GM19467 (cell line): ENCODE measurements around the gene SHLD2.
"Not testable (repeated sequence)": the region's sequence is repeated elsewhere in the genome, so short reads cannot be mapped to it uniquely, and the experiment has no call there.

ENCODE experiments used
- ATAC-seq: cut with Tn5 transposase; IDR thresholded peaks from one replicate; pipeline ENCODE4 v1.9.1; 2021; ENCODE audit warnings: mild to moderate bottlenecking, moderate library complexity; ENCODE audit not compliant: unreplicated experiment

The SHLD2 gene

DNA sequence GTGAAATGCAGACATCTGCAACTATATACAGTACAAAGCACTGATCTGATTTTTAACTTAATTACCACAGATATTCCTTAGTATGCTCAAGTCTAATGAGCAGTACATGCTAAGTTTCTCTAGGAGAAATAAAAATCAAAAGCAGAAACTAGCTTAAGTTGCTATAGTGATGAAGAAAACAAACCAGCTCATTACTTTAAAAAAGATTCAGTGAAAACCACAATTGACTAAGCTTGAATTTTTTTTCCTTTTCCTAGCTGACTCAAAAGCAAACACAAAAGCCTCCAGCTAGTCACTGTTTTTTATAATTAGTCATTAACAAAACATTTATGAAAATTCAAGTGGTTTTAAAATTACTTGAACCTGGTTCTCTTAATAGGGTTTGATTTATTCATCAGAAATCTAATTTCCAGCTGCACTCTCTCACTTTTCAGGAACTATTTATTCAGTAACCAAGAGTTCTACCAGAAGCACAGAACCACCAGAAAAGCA, 10.7 kb upstream of the SHLD2 start:
- ATAC-seq: peak; percentile 57

DNA sequence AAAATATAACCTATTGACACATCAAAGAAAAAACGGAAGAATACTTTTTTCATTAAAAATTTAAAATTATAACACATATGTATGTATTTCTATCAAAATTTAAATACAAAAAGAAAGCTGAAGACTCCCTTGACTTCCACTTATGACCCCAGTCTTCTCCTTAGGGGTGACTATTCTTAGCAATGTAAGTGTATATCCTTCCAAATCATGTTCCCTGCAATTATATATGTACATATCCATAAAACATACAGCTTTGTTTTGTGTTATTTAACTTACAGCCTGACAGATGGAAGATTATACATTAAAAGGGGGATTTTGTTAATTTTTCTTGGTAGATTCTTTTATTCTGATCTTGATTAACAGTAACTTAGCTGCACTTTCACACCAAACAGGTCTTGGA, 9.5 kb upstream of the SHLD2 start:
- no peak for ATAC-seq

GRCh38 chr10:87089746-87090145, 5.3 kb upstream of the SHLD2 start:
- ATAC-seq: no peak

GRCh38 chr10:87090779-87091178, 4.2 kb upstream of the SHLD2 start:
- no peak for ATAC-seq

DNA sequence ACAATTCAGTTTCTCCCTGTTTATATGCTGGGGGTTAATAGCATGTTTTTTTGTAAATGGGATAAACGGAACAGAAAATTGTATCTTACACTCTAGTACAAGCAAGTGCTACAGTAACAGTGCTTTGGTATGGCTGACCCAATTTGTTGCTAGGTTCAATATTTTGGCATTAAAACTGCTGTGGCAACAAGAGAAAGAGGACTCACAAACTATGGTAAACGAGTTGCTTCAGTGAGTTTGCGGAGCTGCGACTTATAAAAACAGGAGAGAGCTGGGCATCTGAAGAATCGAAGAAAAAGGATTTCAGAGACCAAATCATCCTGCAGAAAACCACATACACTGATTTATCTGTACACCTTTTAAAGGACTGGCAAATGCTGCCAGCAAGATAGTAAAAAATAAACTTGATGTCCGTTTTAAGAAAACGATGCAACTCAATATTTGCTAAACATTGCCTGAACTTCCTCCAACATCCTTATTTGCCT, 2.6 kb upstream of the SHLD2 start:
- ATAC-seq: no peak

GRCh38 chr10:87092861-87093631, 2.0 kb upstream of the SHLD2 start:
- no peak for ATAC-seq

GRCh38 chr10:87093632-87094372, 1.2 kb upstream of the SHLD2 start:
- peak; percentile 17 for ATAC-seq

GRCh38 chr10:87095236-87095945, 385 bp downstream of the SHLD2 start:
- ATAC-seq: peak; percentile 46

- ATAC-seq: no peak
These were observed 7.0 kb downstream of the SHLD2 start for GRCh38 chr10:87101996-87102395.

DNA sequence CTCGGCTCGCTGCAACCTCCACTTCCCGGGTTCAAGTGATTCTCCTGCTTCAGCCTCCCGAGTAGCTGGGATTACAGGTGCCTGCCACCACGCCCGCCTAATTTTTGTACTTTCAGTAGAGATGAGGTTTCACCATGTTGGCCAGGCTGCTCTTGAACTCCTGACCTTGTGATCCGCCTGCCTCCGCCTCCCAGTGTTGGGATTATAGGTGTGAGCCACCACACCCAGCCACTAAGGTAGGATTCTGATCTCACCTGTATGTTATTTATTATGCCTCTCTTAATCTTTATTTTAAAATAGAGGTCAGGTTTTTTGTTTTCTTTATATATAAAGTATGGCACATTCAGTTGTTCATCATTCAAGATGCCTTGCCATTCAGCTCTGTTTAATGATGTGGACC, 9.7 kb downstream of the SHLD2 start:
- not testable (repeated sequence) for ATAC-seq

DNA sequence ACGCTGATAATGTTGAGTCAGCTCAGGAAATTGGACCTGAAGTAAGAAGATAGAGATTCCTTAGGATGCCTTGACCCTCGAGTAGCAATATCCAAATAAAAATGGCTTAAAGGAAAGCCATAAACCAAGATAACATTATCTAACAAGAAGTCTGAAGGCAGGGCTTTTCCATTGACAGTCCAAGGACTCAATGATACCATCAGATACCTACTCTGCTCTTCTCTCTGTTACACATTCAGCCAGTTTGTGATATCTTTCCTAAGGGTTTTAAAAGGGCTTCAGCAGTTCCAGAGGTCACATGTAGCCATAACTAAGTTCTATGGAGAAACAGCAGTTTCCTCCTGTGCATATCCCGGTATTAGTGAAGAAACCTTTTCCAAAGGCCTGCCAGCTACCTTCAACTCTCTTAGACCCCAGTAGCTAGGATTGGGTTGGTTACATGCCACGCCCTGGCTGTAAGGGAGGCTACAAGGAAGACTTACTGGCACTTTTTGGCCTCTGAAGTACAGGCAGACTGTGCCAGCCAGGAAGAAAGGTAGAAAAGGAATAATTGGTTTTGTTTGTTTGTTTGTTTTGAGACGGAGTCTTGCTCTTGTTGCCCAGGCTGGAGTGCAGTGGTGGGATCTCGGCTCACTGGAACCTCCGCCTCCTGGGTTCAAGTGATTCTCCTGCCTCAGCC, 10.6 kb downstream of the SHLD2 start:
- ATAC-seq: no peak

DNA sequence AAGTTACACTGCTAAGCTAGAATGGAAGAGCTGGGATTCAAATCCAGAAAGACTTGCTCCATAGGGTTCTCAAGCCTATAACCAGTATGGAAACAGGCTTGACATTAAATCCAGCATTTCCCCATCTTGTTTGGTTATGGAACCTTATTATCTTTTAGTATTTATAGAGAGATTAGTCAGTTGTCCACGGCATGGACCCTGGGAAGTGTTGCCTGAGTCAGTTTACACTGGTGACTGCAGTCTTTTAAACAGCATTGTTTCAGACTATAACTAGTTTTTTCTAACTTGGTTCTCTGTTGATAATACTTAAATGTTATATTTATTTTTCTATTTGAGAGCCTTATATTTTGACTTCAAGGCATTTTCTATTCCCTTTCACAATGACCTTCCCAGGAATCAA, 23.1 kb downstream of the SHLD2 start:
- not testable (repeated sequence) for ATAC-seq

GRCh38 chr10:87119029-87119428, 24.0 kb downstream of the SHLD2 start:
- not testable (repeated sequence) for ATAC-seq

DNA sequence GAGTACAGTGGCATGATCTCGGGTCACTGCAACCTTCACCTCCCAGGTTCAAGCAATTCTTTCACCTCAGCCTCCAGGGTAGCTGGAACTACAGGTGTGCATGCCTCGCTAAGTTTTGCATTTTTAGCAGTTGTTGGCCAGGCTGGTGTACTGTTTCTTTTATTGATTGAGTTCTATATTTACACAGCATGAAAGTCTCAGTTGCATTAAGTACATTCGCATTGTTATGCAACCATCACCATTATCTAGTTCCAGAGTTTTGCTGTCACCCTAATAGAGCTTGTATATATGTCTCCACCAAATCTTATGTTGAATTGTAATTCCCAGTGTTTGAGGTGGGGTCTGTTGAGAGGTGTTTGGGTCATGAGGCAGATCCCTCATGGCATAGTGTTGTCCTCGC, 28.3 kb downstream of the SHLD2 start:
- not testable (repeated sequence) for ATAC-seq

GRCh38 chr10:87127048-87127447, 32.0 kb downstream of the SHLD2 start:
- not testable (repeated sequence) for ATAC-seq

GRCh38 chr10:87127607-87128156, 32.7 kb downstream of the SHLD2 start:
- ATAC-seq: not testable (repeated sequence)

DNA sequence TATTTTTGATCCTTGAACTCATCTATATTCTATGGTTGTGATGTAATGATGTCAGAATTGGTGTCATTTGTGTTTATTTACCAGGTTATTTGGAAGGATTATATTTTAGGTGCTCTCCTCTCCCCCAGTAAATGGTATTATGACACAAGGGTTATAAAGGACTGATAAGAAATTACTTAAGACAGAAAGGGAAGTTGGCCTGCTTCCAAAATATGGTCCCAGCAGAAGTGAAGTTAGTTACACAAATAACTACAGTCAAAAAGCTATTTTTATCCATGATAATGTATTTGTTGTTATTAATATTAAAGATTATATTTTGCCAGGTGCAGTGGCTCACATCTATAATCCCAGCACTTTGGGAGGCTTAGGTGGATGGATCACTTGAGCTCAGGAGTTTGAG, 37.2 kb downstream of the SHLD2 start:
- ATAC-seq: not testable (repeated sequence)

GRCh38 chr10:87133936-87134335, 38.9 kb downstream of the SHLD2 start:
- not testable (repeated sequence) for ATAC-seq

DNA sequence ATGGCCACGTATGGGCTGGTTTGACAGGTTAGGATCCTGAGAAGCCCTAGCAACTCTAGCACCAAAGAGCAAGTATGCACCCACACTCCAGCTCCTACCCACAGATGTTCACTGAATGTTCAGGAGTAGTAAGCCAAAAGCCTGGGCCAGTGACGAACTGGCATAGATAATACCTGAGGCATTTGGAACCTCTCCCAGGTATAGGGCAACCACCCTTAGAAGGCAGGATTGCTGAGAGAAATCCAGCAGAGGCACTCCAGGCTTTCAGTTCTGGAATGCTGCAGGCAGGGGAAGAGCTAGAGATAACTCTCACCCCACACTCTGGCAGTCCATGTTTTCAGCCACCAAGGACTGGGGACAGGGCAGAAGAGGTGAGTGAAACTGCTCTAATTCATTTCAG, 39.4 kb downstream of the SHLD2 start:
- not testable (repeated sequence) for ATAC-seq

DNA sequence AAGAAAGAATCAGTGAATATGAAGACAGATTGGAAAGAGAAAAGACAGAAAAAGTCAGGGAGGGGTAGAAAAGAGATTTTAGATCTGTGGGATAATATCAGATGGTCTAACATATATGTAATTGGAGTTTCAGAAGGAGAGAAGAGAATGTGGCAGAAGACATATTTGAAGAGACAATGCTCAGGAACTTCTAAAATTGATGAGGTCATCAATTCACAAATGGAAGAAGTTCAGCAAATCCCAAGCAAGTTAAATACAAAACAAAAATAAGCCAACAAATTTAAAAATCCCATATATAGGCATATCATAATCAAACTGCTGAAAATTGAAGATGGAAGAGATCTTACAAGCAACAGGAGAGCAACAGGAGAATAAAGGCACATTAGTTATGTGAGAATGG, 42.5 kb downstream of the SHLD2 start:
- ATAC-seq: not testable (repeated sequence)
